ENCODE results near the gene ACOX2.

ACOX2 gene

GRCh38 chr3:58536501-58537411, at the start of gene ACOX2:
TSS of gene ACOX2 (minus strand) at chr3:58537190. CDS start at chr3:58535106, 2,084 bp downstream.
- no peak for DNase-seq

- no peak for DNase-seq
Measured at GRCh38 chr3:58585994-58586393, 49.0 kb upstream of the ACOX2 start.

- DNase-seq, result peak; percentile 60
Measured at GRCh38 chr3:58585005-58585786, 48.2 kb upstream of the ACOX2 start.

GRCh38 chr3:58584690-58585004, 47.7 kb upstream of the ACOX2 start:
- no peak for DNase-seq

GRCh38 chr3:58581328-58582091, 44.5 kb upstream of the ACOX2 start:
- no peak for DNase-seq

GRCh38 chr3:58580826-58581327, 43.9 kb upstream of the ACOX2 start:
- DNase-seq, result no peak

GRCh38 chr3:58578873-58579272, 41.9 kb upstream of the ACOX2 start:
- DNase-seq, result no peak

- no peak for DNase-seq
Measured at GRCh38 chr3:58577269-58577821, 40.4 kb upstream of the ACOX2 start, which contains the start of gene FAM107A. TSS of gene FAM107A (minus strand) at chr3:58577391. CDS start at chr3:58569860, 7,531 bp downstream.

- DNase-seq, result no peak
Measured at GRCh38 chr3:58576716-58577115, 39.7 kb upstream of the ACOX2 start.

GRCh38 chr3:58575971-58576652, 39.1 kb upstream of the ACOX2 start:
- DNase-seq, result no peak

GRCh38 chr3:58574682-58575081, 37.7 kb upstream of the ACOX2 start:
- no peak for DNase-seq

GRCh38 chr3:58574106-58574505, 37.1 kb upstream of the ACOX2 start:
- DNase-seq, result no peak

GRCh38 chr3:58573640-58574039, 36.6 kb upstream of the ACOX2 start:
- no peak for DNase-seq

- DNase-seq, result no peak
Measured at GRCh38 chr3:58572634-58573230, 35.7 kb upstream of the ACOX2 start.

GRCh38 chr3:58572013-58572633, 35.1 kb upstream of the ACOX2 start:
- DNase-seq, result no peak

- DNase-seq, result no peak
Measured at GRCh38 chr3:58570851-58571250, 33.9 kb upstream of the ACOX2 start.

GRCh38 chr3:58569287-58570001, 32.5 kb upstream of the ACOX2 start:
- DNase-seq, result no peak

- DNase-seq, result peak; percentile 71
Measured at GRCh38 chr3:58568572-58569286, 31.7 kb upstream of the ACOX2 start.

- no peak for DNase-seq
Measured at GRCh38 chr3:58567251-58567515, 30.2 kb upstream of the ACOX2 start.
